Activated CD8-positive, alpha-beta memory T cell treated with anti-CD3 and anti-CD28 coated beads, Interleukin-2, amount 10 ng/mL, durations not matched to agents 7 days and 5 days (primary cell): ENCODE data around the gene OR2D3. TPM values are rescaled to one million over a fixed set of nuclear protein-coding genes. Genes with fewer than 3 reads are reported as not detected.
"Not testable (repeated sequence)": the region's sequence is repeated elsewhere in the genome, so short reads cannot be mapped to it uniquely, and the experiment has no call there.

Source experiments
- ATAC-seq: fragments of 150-1000 bp; cut with Tn5 transposase; one replicate; pipeline ENCODE4 v1.10.0; 2021; ENCODE audit warnings: moderate library complexity
- CTCF ChIA-PET: fragments of 350-600 bp; sonication (Branson Sonifier 250); formaldehyde crosslinking; loops from one replicate; lab custom pipeline; 2021; ENCODE audit warnings: antibody characterized with exemption; lab: Charles Lee
- DNase-seq: peaks from one replicate; pipeline ENCODE4 v3.0.0-alpha.2; 2020
- H3K27ac Mint-ChIP-seq: one replicate; pipeline ENCODE4 v1.8.0; 2021; ENCODE audit warnings: mild to moderate bottlenecking, mixed read lengths
- H3K27me3 Mint-ChIP-seq: one replicate; pipeline ENCODE4 v1.8.0; 2021; ENCODE audit warnings: mixed read lengths
- H3K36me3 Mint-ChIP-seq: one replicate; pipeline ENCODE4 v1.8.0; 2021; ENCODE audit warnings: mild to moderate bottlenecking, mixed read lengths
- H3K4me1 Mint-ChIP-seq: one replicate; pipeline ENCODE4 v1.8.0; 2021; ENCODE audit warnings: mixed read lengths
- H3K4me3 Mint-ChIP-seq: one replicate; pipeline ENCODE4 v1.8.0; 2021; ENCODE audit warnings: mild to moderate bottlenecking, moderate library complexity, mixed read lengths
- H3K9me3 Mint-ChIP-seq: one replicate; pipeline ENCODE4 v1.8.0; 2022; ENCODE audit warnings: low read depth, mixed read lengths
- total RNA-seq, 2 experiments: library from RNA; stranded (reverse); gene quantifications; one replicate each; pipeline ENCODE4 v1.2.3, GENCODE V29; 2021

OR2D3 gene
- total RNA-seq: not detected

- Mint-ChIP-seq H3K27me3 (peaks cover 28% of the 10 kb centered on the region), H3K9me3 (no peaks in the 10 kb centered on the region), H3K36me3 (no peaks in the 10 kb centered on the region), H3K4me3 (no peak within 1 kb of the TSS), H3K27ac (no peak within 1 kb of the TSS), H3K4me1 (no peaks in the 10 kb centered on the region)
- CTCF ChIA-PET: no interaction called here
- ATAC-seq (no peak), DNase-seq (no peak)
Measured at GRCh38 chr11:6920702-6921101, at the start of gene OR2D3. Gene OR2D3 (plus strand): TSS chr11:6921002. CDS start chr11:6921002, 0 bp downstream.

- Mint-ChIP-seq H3K4me3 (no peak overlapping the region), H3K27me3 (peaks cover 4% of the 10 kb centered on the region), H3K4me1 (no peaks in the 10 kb centered on the region), H3K27ac (no peak overlapping the region), H3K9me3 (no peaks in the 10 kb centered on the region), H3K36me3 (no peaks in the 10 kb centered on the region)
- DNase-seq (no peak), ATAC-seq (no peak)
- CTCF ChIA-PET: no interaction called here
Measured at GRCh38 chr11:6871278-6871677, 49.5 kb upstream of the OR2D3 start.

- Mint-ChIP-seq H3K36me3 (no peaks in the 10 kb centered on the region), H3K4me1 (no peaks in the 10 kb centered on the region), H3K27ac (no peak overlapping the region), H3K27me3 (peaks cover 2% of the 10 kb centered on the region), H3K4me3 (no peak overlapping the region), H3K9me3 (no peaks in the 10 kb centered on the region)
- ATAC-seq (no peak), DNase-seq (no peak)
- CTCF ChIA-PET: no interaction called here
Measured at GRCh38 chr11:6875761-6876160, 45.0 kb upstream of the OR2D3 start.

GRCh38 chr11:6876325-6876724, 44.5 kb upstream of the OR2D3 start, which contains the start of gene OR10A4:
Gene OR10A4 (plus strand): TSS chr11:6876625. CDS start chr11:6876648, 23 bp downstream.
- CTCF ChIA-PET: no interaction called here
- H3K4me3 Mint-ChIP-seq: no peak within 1 kb of the TSS
- H3K36me3 Mint-ChIP-seq: no peaks in the 10 kb centered on the region
- DNase-seq: no peak
- H3K27ac Mint-ChIP-seq: no peak within 1 kb of the TSS
- no peak for ATAC-seq
- H3K27me3 Mint-ChIP-seq: peaks cover 7% of the 10 kb centered on the region
- H3K9me3 Mint-ChIP-seq: no peaks in the 10 kb centered on the region
- no peaks in the 10 kb centered on the region for H3K4me1 Mint-ChIP-seq

GRCh38 chr11:6876914-6877313, 43.9 kb upstream of the OR2D3 start:
- ATAC-seq (no peak), DNase-seq (no peak)
- Mint-ChIP-seq H3K9me3 (no peaks in the 10 kb centered on the region), H3K4me1 (no peaks in the 10 kb centered on the region), H3K27me3 (peaks cover 5% of the 10 kb centered on the region), H3K27ac (no peak overlapping the region), H3K36me3 (no peaks in the 10 kb centered on the region), H3K4me3 (no peak overlapping the region)
- CTCF ChIA-PET: no interaction called here

GRCh38 chr11:6882751-6883150, 38.1 kb upstream of the OR2D3 start:
- Mint-ChIP-seq H3K36me3 (no peaks in the 10 kb centered on the region), H3K4me1 (no peaks in the 10 kb centered on the region), H3K27ac (no peak overlapping the region), H3K9me3 (no peaks in the 10 kb centered on the region), H3K27me3 (peaks cover 31% of the 10 kb centered on the region), H3K4me3 (no peak overlapping the region)
- ATAC-seq (no peak), DNase-seq (no peak)
- CTCF ChIA-PET: no interaction called here

- H3K9me3 Mint-ChIP-seq, CTCF ChIA-PET, DNase-seq, H3K4me3 Mint-ChIP-seq, ATAC-seq, H3K27ac Mint-ChIP-seq, H3K36me3 Mint-ChIP-seq, H3K4me1 Mint-ChIP-seq: not testable (repeated sequence)
- peaks cover 24% of the 10 kb centered on the region for H3K27me3 Mint-ChIP-seq
Measured at GRCh38 chr11:6887711-6888110, 33.1 kb upstream of the OR2D3 start.

- Mint-ChIP-seq H3K4me1 (no peaks in the 10 kb centered on the region), H3K36me3 (no peaks in the 10 kb centered on the region), H3K27me3 (peaks cover 21% of the 10 kb centered on the region), H3K9me3 (peaks cover 2% of the 10 kb centered on the region), H3K27ac (no peak overlapping the region), H3K4me3 (no peak overlapping the region)
- CTCF ChIA-PET: no interaction called here
- ATAC-seq (no peak), DNase-seq (no peak)
Measured at GRCh38 chr11:6888830-6889229, 32.0 kb upstream of the OR2D3 start.

GRCh38 chr11:6889835-6890234, 31.0 kb upstream of the OR2D3 start:
- ATAC-seq: no peak
- H3K9me3 Mint-ChIP-seq: peaks cover 2% of the 10 kb centered on the region
- CTCF ChIA-PET: no interaction called here
- H3K36me3 Mint-ChIP-seq: no peaks in the 10 kb centered on the region
- DNase-seq: no peak
- no peaks in the 10 kb centered on the region for H3K4me1 Mint-ChIP-seq
- no peak overlapping the region for H3K4me3 Mint-ChIP-seq
- no peak overlapping the region for H3K27ac Mint-ChIP-seq
- H3K27me3 Mint-ChIP-seq: peaks cover 15% of the 10 kb centered on the region

- Mint-ChIP-seq H3K27ac (no peak within 1 kb of the TSS), H3K27me3 (peaks cover 8% of the 10 kb centered on the region), H3K4me3 (no peak within 1 kb of the TSS), H3K36me3 (no peaks in the 10 kb centered on the region), H3K4me1 (peaks cover 6% of the 10 kb centered on the region), H3K9me3 (peaks cover 2% of the 10 kb centered on the region)
- CTCF ChIA-PET: interaction anchor here (0.9 kb wide), 1 partner anchor 79 kb away, joined by 3 read pairs; no protein-coding TSS in a partner anchor
- ATAC-seq (no peak), DNase-seq (no peak)
Measured at GRCh38 chr11:6892400-6892799, 28.4 kb upstream of the OR2D3 start, which contains the start of gene OR2D2. Gene OR2D2 (minus strand): TSS chr11:6892500. CDS start chr11:6892500, 0 bp downstream.

GRCh38 chr11:6894097-6894496, 26.7 kb upstream of the OR2D3 start:
- DNase-seq: no peak
- H3K27ac Mint-ChIP-seq: no peak overlapping the region

GRCh38 chr11:6895010-6895409, 25.8 kb upstream of the OR2D3 start:
- ATAC-seq: peak; percentile 67
- H3K9me3 Mint-ChIP-seq: no peaks in the 10 kb centered on the region
- H3K4me1 Mint-ChIP-seq: peaks cover 6% of the 10 kb centered on the region
- no peaks in the 10 kb centered on the region for H3K36me3 Mint-ChIP-seq
- CTCF ChIA-PET: no interaction called here
- H3K27me3 Mint-ChIP-seq: peaks cover 18% of the 10 kb centered on the region
- no peak for DNase-seq
- no peak overlapping the region for H3K27ac Mint-ChIP-seq
- no peak overlapping the region for H3K4me3 Mint-ChIP-seq

More at GRCh38 chr11:6894097-6894496, 26.7 kb upstream of the OR2D3 start:
- H3K9me3 Mint-ChIP-seq: no peaks in the 10 kb centered on the region
- peaks cover 6% of the 10 kb centered on the region for H3K4me1 Mint-ChIP-seq
- ATAC-seq: no peak
- H3K27me3 Mint-ChIP-seq: peaks cover 18% of the 10 kb centered on the region
- no peak overlapping the region for H3K4me3 Mint-ChIP-seq
- H3K36me3 Mint-ChIP-seq: no peaks in the 10 kb centered on the region
- CTCF ChIA-PET: no interaction called here

- ATAC-seq (no peak), DNase-seq (no peak)
- peaks cover 14% of the 10 kb centered on the region for H3K27me3 Mint-ChIP-seq
- no peak overlapping the region for H3K27ac Mint-ChIP-seq
- CTCF ChIA-PET: no interaction called here
- H3K4me1 Mint-ChIP-seq: peaks cover 6% of the 10 kb centered on the region
- no peak overlapping the region for H3K4me3 Mint-ChIP-seq
- H3K36me3 Mint-ChIP-seq: no peaks in the 10 kb centered on the region
- H3K9me3 Mint-ChIP-seq: no peaks in the 10 kb centered on the region
Measured at GRCh38 chr11:6898911-6899310, 21.9 kb upstream of the OR2D3 start.

GRCh38 chr11:6900327-6900999, 20.3 kb upstream of the OR2D3 start:
- DNase-seq (no peak), ATAC-seq (no peak)
- H3K27ac Mint-ChIP-seq: no peak overlapping the region
- no peaks in the 10 kb centered on the region for H3K9me3 Mint-ChIP-seq
- CTCF ChIA-PET: no interaction called here
- peaks cover 14% of the 10 kb centered on the region for H3K27me3 Mint-ChIP-seq
- peaks cover under 1% of the 10 kb centered on the region for H3K4me1 Mint-ChIP-seq
- H3K36me3 Mint-ChIP-seq: no peaks in the 10 kb centered on the region
- H3K4me3 Mint-ChIP-seq: no peak overlapping the region
